CD4-positive, alpha-beta memory T cell (primary cell): ENCODE data around the gene BTG4. TPM values are rescaled to one million over a fixed set of nuclear protein-coding genes. Genes with fewer than 3 reads are reported as not detected.

ENCODE experiments used
- CTCF ChIA-PET: fragments of 350-600 bp; sonication (Branson Sonifier 250); formaldehyde crosslinking; loops from one replicate; lab custom pipeline; 2021; ENCODE audit warnings: inconsistent platforms; ENCODE audit not compliant: partially characterized antibody; lab: Charles Lee
- POLR2A ChIA-PET: fragments of 350-600 bp; sonication (Branson Sonifier 250); formaldehyde crosslinking; loops from one replicate; lab custom pipeline; 2021; ENCODE audit not compliant: partially characterized antibody; lab: Charles Lee
- DNase-seq, 5 donors: peaks; one replicate each; pipeline versions ENCODE4 v3.0.0 to v3.0.0-alpha.2; 2020 to 2022; ENCODE audit warnings: mixed read lengths in 1 of 5
- H3K27ac ChIP-seq: one replicate; pipeline ENCODE4 v1.7.0; 2013; ENCODE audit warnings: low read depth, low read length
- H3K27me3 ChIP-seq: 2 replicates; pipeline ENCODE4 v1.7.0; 2013; ENCODE audit warnings: mild to moderate bottlenecking, low read length, moderate library complexity; ENCODE audit not compliant: insufficient read depth
- H3K36me3 ChIP-seq: 2 replicates; pipeline ENCODE4 v1.7.0; 2013; ENCODE audit warnings: mild to moderate bottlenecking, low read length, moderate library complexity; ENCODE audit not compliant: insufficient read depth
- H3K4me1 ChIP-seq: 2 replicates; pipeline ENCODE4 v1.7.0; 2013; ENCODE audit warnings: mild to moderate bottlenecking, low read length, moderate library complexity; ENCODE audit not compliant: insufficient read depth
- H3K4me3 ChIP-seq, 2 donors: one replicate each; pipeline ENCODE4 v1.7.0; 2013; ENCODE audit warnings: low read length in 2 of 2, mild to moderate bottlenecking in 1 of 2
- H3K9me3 ChIP-seq, 2 donors: one replicate each; pipeline ENCODE4 v1.7.0; 2013; ENCODE audit warnings: low read length in 2 of 2, control low read depth in 1 of 2; ENCODE audit not compliant: control insufficient read depth in 1 of 2
- H3K27ac Mint-ChIP-seq, 7 donors: one replicate each; pipeline ENCODE4 v1.8.0; 2020 to 2021; ENCODE audit warnings: mixed read lengths in 7 of 7, mild to moderate bottlenecking in 6 of 7, inconsistent platforms in 3 of 7, moderate library complexity in 3 of 7
- H3K27me3 Mint-ChIP-seq, 2 donors: one replicate each; pipeline ENCODE4 v1.8.0; 2020 to 2021; ENCODE audit warnings: mixed read lengths in 2 of 2
- H3K36me3 Mint-ChIP-seq, 2 donors: one replicate each; pipeline ENCODE4 v1.8.0; 2020 to 2021; ENCODE audit warnings: mixed read lengths in 2 of 2, inconsistent platforms in 1 of 2, mild to moderate bottlenecking in 1 of 2
- H3K4me1 Mint-ChIP-seq, 4 donors: one replicate each; pipeline ENCODE4 v1.8.0; 2020 to 2021; ENCODE audit warnings: mixed read lengths in 4 of 4, mild to moderate bottlenecking in 1 of 4
- H3K4me3 Mint-ChIP-seq, 8 donors: one replicate each; pipeline ENCODE4 v1.8.0; 2020 to 2021; ENCODE audit warnings: mixed read lengths in 8 of 8, mild to moderate bottlenecking in 7 of 8, moderate library complexity in 6 of 8, inconsistent platforms in 3 of 8
- H3K9me3 Mint-ChIP-seq, 8 donors: one replicate each; pipeline ENCODE4 v1.8.0; 2020 to 2021; ENCODE audit warnings: mixed read lengths in 8 of 8, mild to moderate bottlenecking in 5 of 8, inconsistent platforms in 3 of 8, moderate library complexity in 1 of 8
- intact Hi-C: fragments of 100-400 bp; cut with micrococcal nuclease; formaldehyde crosslinking; loops from one replicate; pipeline ENCODE4 v1.15.1; 2023
- polyA plus RNA-seq, 2 donors: library from polyadenylated mRNA; unstranded; fragments of 300-500 nt; fragmentation: Illumina TruSeq; gene quantifications; one replicate each; pipeline ENCODE4 v1.2.3, GENCODE V29; 2021
- total RNA-seq, 2 experiments: library from RNA; stranded (reverse); gene quantifications; one replicate each; pipeline ENCODE4 v1.2.3, GENCODE V29; 2021

The BTG4 gene
- total and polyA plus RNA-seq, 4 experiments from 2014 or later: not detected

- intact Hi-C loops: no loop called here
- Histone ChIP-seq H3K9me3 (no peaks in the 10 kb centered on the region), H3K27me3 (no peaks in the 10 kb centered on the region), H3K36me3 (no peaks in the 10 kb centered on the region), H3K27ac (no peak overlapping the region), H3K4me1 (no peaks in the 10 kb centered on the region), H3K4me3 (no peak overlapping the region)
- CTCF ChIA-PET: no interaction called here
- H3K36me3 Mint-ChIP-seq: peaks cover 0 to 1% of the 10 kb centered on the region in 2 donors
- H3K4me3 Mint-ChIP-seq: no peak overlapping the region
- H3K27me3 Mint-ChIP-seq: peaks cover 10 to 16% of the 10 kb centered on the region in 2 donors
- H3K4me1 Mint-ChIP-seq: no peaks in the 10 kb centered on the region
- DNase-seq: no peak
- peaks cover 0 to 8% (median 0%) of the 10 kb centered on the region in 8 donors for H3K9me3 Mint-ChIP-seq
- no peak overlapping the region for H3K27ac Mint-ChIP-seq
- POLR2A ChIA-PET: no interaction called here
Observed at GRCh38 chr11:111474432-111474831, 37.8 kb downstream of the BTG4 start.

- intact Hi-C loops: no loop called here
- H3K27ac ChIP-seq: no peak overlapping the region
- CTCF ChIA-PET: no interaction called here
- no peaks in the 10 kb centered on the region for H3K4me1 ChIP-seq
- Mint-ChIP-seq H3K4me3 (no peak overlapping the region), H3K9me3 (peaks cover 0 to 4% (median 0%) of the 10 kb centered on the region in 8 donors), H3K4me1 (no peaks in the 10 kb centered on the region), H3K36me3 (no peaks in the 10 kb centered on the region), H3K27me3 (peaks cover 7 to 18% of the 10 kb centered on the region in 2 donors), H3K27ac (no peak overlapping the region)
- POLR2A ChIA-PET: no interaction called here
- H3K36me3 ChIP-seq: no peaks in the 10 kb centered on the region
- no peak for DNase-seq
- H3K9me3 ChIP-seq: no peaks in the 10 kb centered on the region
- H3K4me3 ChIP-seq: no peak overlapping the region
- no peaks in the 10 kb centered on the region for H3K27me3 ChIP-seq
Observed at GRCh38 chr11:111472228-111472627, 40.0 kb downstream of the BTG4 start.

- Histone ChIP-seq H3K36me3 (no peaks in the 10 kb centered on the region), H3K4me1 (no peaks in the 10 kb centered on the region), H3K27me3 (peaks cover 5% of the 10 kb centered on the region), H3K4me3 (no peak overlapping the region), H3K9me3 (no peaks in the 10 kb centered on the region), H3K27ac (no peak overlapping the region)
- Mint-ChIP-seq H3K4me3 (no peak overlapping the region), H3K27me3 (peaks cover 2 to 19% of the 10 kb centered on the region in 2 donors), H3K4me1 (no peaks in the 10 kb centered on the region), H3K9me3 (no peaks in the 10 kb centered on the region), H3K36me3 (no peaks in the 10 kb centered on the region), H3K27ac (no peak overlapping the region)
- intact Hi-C loops: no loop called here
- CTCF ChIA-PET: no interaction called here
- DNase-seq: no peak
- POLR2A ChIA-PET: no interaction called here
Observed at GRCh38 chr11:111469200-111469599, 43.0 kb downstream of the BTG4 start.

GRCh38 chr11:111466615-111467014 is 45.6 kb downstream of the BTG4 start:
- H3K9me3 Mint-ChIP-seq: no peaks in the 10 kb centered on the region
- H3K36me3 Mint-ChIP-seq: no peaks in the 10 kb centered on the region
- CTCF ChIA-PET: no interaction called here
- H3K4me1 Mint-ChIP-seq: no peaks in the 10 kb centered on the region
- no peak overlapping the region for H3K4me3 Mint-ChIP-seq
- POLR2A ChIA-PET: no interaction called here
- Histone ChIP-seq H3K27ac (no peak overlapping the region), H3K9me3 (no peaks in the 10 kb centered on the region), H3K27me3 (peaks cover 5% of the 10 kb centered on the region), H3K36me3 (no peaks in the 10 kb centered on the region), H3K4me3 (no peak overlapping the region), H3K4me1 (no peaks in the 10 kb centered on the region)
- DNase-seq: no peak
- intact Hi-C loops: no loop called here
- H3K27me3 Mint-ChIP-seq: peaks cover 2 to 19% of the 10 kb centered on the region in 2 donors
- H3K27ac Mint-ChIP-seq: no peak overlapping the region

- Mint-ChIP-seq H3K27ac (no peak overlapping the region), H3K36me3 (no peaks in the 10 kb centered on the region), H3K27me3 (peaks cover 6 to 27% of the 10 kb centered on the region in 2 donors), H3K4me1 (no peaks in the 10 kb centered on the region), H3K4me3 (no peak overlapping the region), H3K9me3 (no peaks in the 10 kb centered on the region)
- no peaks in the 10 kb centered on the region for H3K9me3 ChIP-seq
- CTCF ChIA-PET: no interaction called here
- H3K27me3 ChIP-seq: peaks cover 5% of the 10 kb centered on the region
- H3K4me1 ChIP-seq: no peaks in the 10 kb centered on the region
- H3K27ac ChIP-seq: no peak overlapping the region
- POLR2A ChIA-PET: no interaction called here
- intact Hi-C loops: no loop called here
- no peak for DNase-seq
- no peaks in the 10 kb centered on the region for H3K36me3 ChIP-seq
- H3K4me3 ChIP-seq: no peak overlapping the region
Observed at GRCh38 chr11:111465400-111465799, 46.8 kb downstream of the BTG4 start.

- H3K27ac ChIP-seq: no peak overlapping the region
- Mint-ChIP-seq H3K36me3 (no peaks in the 10 kb centered on the region), H3K27ac (no peak overlapping the region), H3K4me1 (no peaks in the 10 kb centered on the region), H3K4me3 (no peak overlapping the region), H3K9me3 (no peaks in the 10 kb centered on the region), H3K27me3 (peaks cover 11 to 29% of the 10 kb centered on the region in 2 donors)
- no peaks in the 10 kb centered on the region for H3K4me1 ChIP-seq
- no peak for DNase-seq
- intact Hi-C loops: no loop called here
- CTCF ChIA-PET: no interaction called here
- H3K9me3 ChIP-seq: no peaks in the 10 kb centered on the region
- H3K4me3 ChIP-seq: no peak overlapping the region
- POLR2A ChIA-PET: no interaction called here
- no peaks in the 10 kb centered on the region for H3K36me3 ChIP-seq
- peaks cover 5% of the 10 kb centered on the region for H3K27me3 ChIP-seq
Observed at GRCh38 chr11:111463276-111463675, 48.9 kb downstream of the BTG4 start.

- H3K36me3 Mint-ChIP-seq: no peaks in the 10 kb centered on the region
- no peaks in the 10 kb centered on the region for H3K4me1 ChIP-seq
- no peaks in the 10 kb centered on the region for H3K9me3 ChIP-seq
- peaks cover 5% of the 10 kb centered on the region for H3K27me3 ChIP-seq
- H3K4me1 Mint-ChIP-seq: no peaks in the 10 kb centered on the region
- H3K9me3 Mint-ChIP-seq: no peaks in the 10 kb centered on the region
- H3K27ac Mint-ChIP-seq: no peak overlapping the region
- DNase-seq: no peak
- ChIA-PET CTCF (no interaction called here), POLR2A (no interaction called here)
- H3K27ac ChIP-seq: no peak overlapping the region
- no peak overlapping the region for H3K4me3 ChIP-seq
- no peak overlapping the region for H3K4me3 Mint-ChIP-seq
- H3K27me3 Mint-ChIP-seq: peaks cover 11 to 27% of the 10 kb centered on the region in 2 donors
- H3K36me3 ChIP-seq: no peaks in the 10 kb centered on the region
- intact Hi-C loops: no loop called here
Observed at GRCh38 chr11:111462329-111462728, 49.9 kb downstream of the BTG4 start.
